Gastrocnemius medialis (tissue), 4 donors: ENCODE data around the gene ASB3. TPM values are rescaled to one million over a fixed set of nuclear protein-coding genes. Genes with fewer than 3 reads are reported as not detected.

Experiments
- ATAC-seq, 2 donors: fragments of 150-250 bp; one replicate each; pipeline ENCODE4 v1.9.1; 2016
- DNase-seq, 2 donors: peaks; one replicate each; pipeline ENCODE4 v3.0.0-alpha.2; 2019
- H3K27ac ChIP-seq, 4 donors: fragments of 200-600 bp; sonication (generic); 1 replicate in 1 of 4; 2 replicates in 3 of 4; pipeline ENCODE4 v1.5.1; 2016 to 2018; ENCODE audit warnings: mild to moderate bottlenecking in 2 of 4, moderate library complexity in 1 of 4
- H3K27me3 ChIP-seq, 3 donors: fragments of 200-600 bp; sonication (generic) in 2 of 3; 1 replicate in 1 of 3; 2 replicates in 2 of 3; pipeline versions ENCODE4 v1.5.1 to v1.6.0; 2016 to 2019; ENCODE audit warnings: mild to moderate bottlenecking in 1 of 3, moderate library complexity in 1 of 3
- H3K36me3 ChIP-seq, 2 donors: fragments of 200-600 bp; sonication (generic) in 1 of 2; one replicate each; pipeline ENCODE4 v1.5.1; 2017 to 2018
- H3K4me1 ChIP-seq, 2 donors: fragments of 200-600 bp; sonication (generic) in 1 of 2; one replicate each; pipeline ENCODE4 v1.5.1; 2016 to 2017; ENCODE audit warnings: mild to moderate bottlenecking in 2 of 2
- H3K4me3 ChIP-seq, 4 donors: fragments of 200-600 bp; sonication (generic) in 3 of 4; 1 replicate in 1 of 4; 2 replicates in 3 of 4; pipeline ENCODE4 v1.5.1; 2016 to 2019; ENCODE audit warnings: mild to moderate bottlenecking in 2 of 4
- H3K9me3 ChIP-seq, 3 donors: fragments of 200-600 bp; sonication (generic) in 2 of 3; 1 replicate in 1 of 3; 2 replicates in 2 of 3; pipeline ENCODE4 v1.5.1; 2016 to 2019
- POLR2A ChIP-seq, 2 donors: fragments of 450-650 bp; IDR thresholded peaks; one replicate each; pipeline ENCODE4 v1.6.1; 2017; ENCODE audit warnings: antibody characterized with exemption in 2 of 2, mild to moderate bottlenecking in 2 of 2, moderate library complexity in 2 of 2
- in situ Hi-C, 4 donors: fragments of 200-750 bp; cut with MboI; loops; one replicate each; pipeline versions ENCODE4 v1.15.0 to v1.8.0; 2017; ENCODE audit warnings: low sequenced_read_pairs in 4 of 4
- intact Hi-C: fragments of 100-400 bp; cut with DNase I; formaldehyde crosslinking; loops from one replicate; pipeline ENCODE4 v1.15.1; 2023; ENCODE audit warnings: low total_unique reads
- total RNA-seq, 4 donors: library from RNA; depleted of rRNA; stranded (reverse); fragments of >200 nt; gene quantifications; one replicate each; pipeline versions ENCODE4 v1.1.0 to v1.2.3, GENCODE V29; 2016
- TF ChIP-seq, protein P1 (sequence below), 5 experiments: fragments of 450-650 bp in 3 of 5; fragments of 200-600 bp in 2 of 5; sonication (generic) in 2 of 5; IDR thresholded peaks in 4 of 5; conservative IDR thresholded peaks in 1 of 5; 1 replicate in 4 of 5; 2 replicates in 1 of 5; pipeline ENCODE4 v1.5.1; 2016 to 2019; ENCODE audit warnings: antibody characterized with exemption in 5 of 5, mild to moderate bottlenecking in 3 of 5, moderate library complexity in 3 of 5

ASB3 gene
- total RNA-seq, 4 donors from 2014 or later, result 5.0 to 7.6 (median 6.4) TPM

DNA sequence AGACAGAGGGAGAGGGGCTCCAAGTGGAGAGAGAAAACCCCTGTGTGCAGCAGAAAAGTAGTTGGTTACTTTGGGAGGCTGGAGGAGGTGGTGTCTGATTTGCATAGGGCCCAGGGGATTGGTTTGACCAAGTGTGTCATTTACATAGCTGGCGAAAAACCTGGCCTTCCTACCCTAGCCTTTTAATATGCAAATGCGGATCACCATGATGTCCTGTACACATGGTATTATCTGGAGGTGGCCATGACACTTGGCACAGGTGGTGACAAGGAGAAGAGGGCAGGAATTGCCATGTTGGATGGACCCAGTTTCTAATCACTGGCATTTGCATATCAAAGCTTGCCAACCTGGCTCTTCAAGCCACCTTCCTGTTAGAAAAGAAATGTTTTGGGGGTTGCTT lies 140.0 kb downstream of the ASB3 start:
- intact Hi-C loops (no loop called here), in situ Hi-C loops (no loop called here)
- ATAC-seq, result no peak
- H3K27me3 ChIP-seq, result no peaks in the 10 kb centered on the region
- no peaks in the 10 kb centered on the region for H3K36me3 ChIP-seq
- DNase-seq, result no peak
- H3K4me3 ChIP-seq, result no peak overlapping the region
- TF ChIP-seq, protein P1, sequence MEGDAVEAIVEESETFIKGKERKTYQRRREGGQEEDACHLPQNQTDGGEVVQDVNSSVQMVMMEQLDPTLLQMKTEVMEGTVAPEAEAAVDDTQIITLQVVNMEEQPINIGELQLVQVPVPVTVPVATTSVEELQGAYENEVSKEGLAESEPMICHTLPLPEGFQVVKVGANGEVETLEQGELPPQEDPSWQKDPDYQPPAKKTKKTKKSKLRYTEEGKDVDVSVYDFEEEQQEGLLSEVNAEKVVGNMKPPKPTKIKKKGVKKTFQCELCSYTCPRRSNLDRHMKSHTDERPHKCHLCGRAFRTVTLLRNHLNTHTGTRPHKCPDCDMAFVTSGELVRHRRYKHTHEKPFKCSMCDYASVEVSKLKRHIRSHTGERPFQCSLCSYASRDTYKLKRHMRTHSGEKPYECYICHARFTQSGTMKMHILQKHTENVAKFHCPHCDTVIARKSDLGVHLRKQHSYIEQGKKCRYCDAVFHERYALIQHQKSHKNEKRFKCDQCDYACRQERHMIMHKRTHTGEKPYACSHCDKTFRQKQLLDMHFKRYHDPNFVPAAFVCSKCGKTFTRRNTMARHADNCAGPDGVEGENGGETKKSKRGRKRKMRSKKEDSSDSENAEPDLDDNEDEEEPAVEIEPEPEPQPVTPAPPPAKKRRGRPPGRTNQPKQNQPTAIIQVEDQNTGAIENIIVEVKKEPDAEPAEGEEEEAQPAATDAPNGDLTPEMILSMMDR (IDR thresholded peaks at IDR 0.05 in 4 of 5, conservative IDR thresholded peaks at IDR 0.05 in 1 of 5), result no peak
- TF ChIP-seq POLR2A (IDR thresholded peaks at IDR 0.05), result no peak
- no peaks in the 10 kb centered on the region for H3K9me3 ChIP-seq
- H3K27ac ChIP-seq, result no peak overlapping the region
- no peaks in the 10 kb centered on the region for H3K4me1 ChIP-seq

DNA sequence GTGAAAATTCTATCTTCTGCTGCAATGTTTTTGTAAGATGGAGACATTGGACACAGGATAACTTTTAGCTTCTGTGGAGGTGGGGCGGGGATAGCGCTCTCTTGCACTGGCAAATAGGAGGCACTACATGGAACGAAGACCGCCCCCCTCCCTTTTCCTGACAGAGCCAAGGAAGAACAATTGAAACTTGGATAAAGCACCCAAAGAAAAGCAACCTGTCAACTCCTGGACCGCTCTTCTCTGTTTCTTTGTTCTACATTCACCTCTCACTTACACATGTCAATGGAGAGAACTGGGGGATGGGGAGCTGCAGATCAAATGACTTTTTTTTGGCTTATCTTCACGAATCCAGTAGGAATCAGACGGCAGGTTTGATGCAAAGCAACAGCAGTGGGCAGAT lies 145.5 kb downstream of the ASB3 start:
- ATAC-seq, result no peak
- in situ Hi-C loops (no loop called here), intact Hi-C loops (no loop called here)

DNA sequence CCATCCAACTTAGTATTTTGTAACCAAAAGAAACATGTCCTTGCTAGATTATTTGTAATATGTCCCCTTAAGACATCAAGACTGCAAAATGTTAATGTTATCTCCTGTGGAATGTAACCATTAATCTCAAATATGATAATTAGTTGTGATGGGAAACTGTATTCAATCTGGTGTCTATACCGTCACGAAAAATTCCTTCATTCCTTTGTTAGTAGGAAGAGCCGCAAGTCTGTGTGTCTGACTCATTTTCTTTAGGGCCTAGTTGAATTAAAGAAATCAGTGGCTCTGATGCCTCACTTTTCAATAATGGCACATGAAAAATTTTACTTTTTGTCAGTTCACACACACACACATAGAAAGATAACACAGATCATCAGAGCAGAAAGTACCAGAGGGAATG lies 146.3 kb downstream of the ASB3 start:
- Histone ChIP-seq H3K4me1 (no peaks in the 10 kb centered on the region), H3K9me3 (no peaks in the 10 kb centered on the region), H3K27ac (no peak overlapping the region), H3K4me3 (no peak overlapping the region), H3K27me3 (no peaks in the 10 kb centered on the region), H3K36me3 (no peaks in the 10 kb centered on the region)
- no peak for DNase-seq
- in situ Hi-C loops (no loop called here), intact Hi-C loops (no loop called here)
- ATAC-seq, result no peak
- TF ChIP-seq, protein P1 (IDR thresholded peaks at IDR 0.05 in 4 of 5, conservative IDR thresholded peaks at IDR 0.05 in 1 of 5), result no peak
- no peak for TF ChIP-seq POLR2A (IDR thresholded peaks at IDR 0.05)

More for the DNA sequence above, 145.5 kb downstream of the ASB3 start:
- Histone ChIP-seq H3K9me3 (no peaks in the 10 kb centered on the region), H3K36me3 (no peaks in the 10 kb centered on the region), H3K27me3 (no peaks in the 10 kb centered on the region), H3K27ac (no peak overlapping the region), H3K4me3 (no peak overlapping the region), H3K4me1 (no peaks in the 10 kb centered on the region)
- no peak for DNase-seq
- TF ChIP-seq, protein P1 (IDR thresholded peaks at IDR 0.05 in 4 of 5, conservative IDR thresholded peaks at IDR 0.05 in 1 of 5), result no peak
- no peak for TF ChIP-seq POLR2A (IDR thresholded peaks at IDR 0.05)

DNA sequence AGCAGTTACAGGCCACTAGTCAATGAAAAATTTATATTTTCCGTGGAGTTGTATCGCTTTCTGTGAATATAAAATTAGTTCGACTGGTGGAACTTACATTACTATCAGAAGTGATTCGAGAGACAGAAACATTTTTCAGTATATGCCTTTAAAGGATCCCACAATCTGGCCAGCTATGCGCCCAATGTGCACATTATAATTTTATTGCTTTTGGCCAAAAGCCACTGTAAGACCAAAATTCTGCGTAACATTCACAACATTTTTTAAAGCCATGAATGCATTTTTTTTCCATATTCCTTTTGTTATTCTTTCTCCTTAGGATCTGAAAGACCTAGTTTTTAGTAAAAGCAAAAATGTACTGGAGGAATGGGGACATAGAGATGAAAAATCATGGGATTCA lies 150.2 kb downstream of the ASB3 start:
- no peaks in the 10 kb centered on the region for H3K9me3 ChIP-seq
- TF ChIP-seq POLR2A (IDR thresholded peaks at IDR 0.05), result no peak
- TF ChIP-seq, protein P1 (IDR thresholded peaks at IDR 0.05 in 4 of 5, conservative IDR thresholded peaks at IDR 0.05 in 1 of 5), result no peak
- DNase-seq (no peak), ATAC-seq (no peak)
- intact Hi-C loops (no loop called here), in situ Hi-C loops (no loop called here)
- H3K4me3 ChIP-seq, result no peak overlapping the region
- H3K27me3 ChIP-seq, result no peaks in the 10 kb centered on the region
- H3K27ac ChIP-seq, result no peak overlapping the region
- no peaks in the 10 kb centered on the region for H3K4me1 ChIP-seq
- no peaks in the 10 kb centered on the region for H3K36me3 ChIP-seq

DNA sequence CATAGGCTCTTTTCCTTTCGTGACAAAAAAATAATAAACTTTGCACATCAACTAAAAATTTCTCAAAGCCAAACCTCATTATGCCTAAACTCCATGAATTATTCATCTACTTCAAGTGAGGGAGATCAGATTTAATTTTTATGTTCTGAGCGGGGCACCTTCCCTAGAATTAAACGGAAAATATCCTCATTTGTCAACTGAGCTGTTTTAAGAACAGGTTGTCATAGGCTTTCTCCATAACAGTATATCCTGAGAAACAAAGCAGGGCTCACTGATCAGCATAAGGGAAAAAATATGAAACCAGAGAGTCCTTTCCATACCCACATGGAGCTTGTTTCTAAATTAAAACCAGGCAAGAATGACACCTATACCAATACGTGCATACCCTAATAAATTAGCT lies 150.6 kb downstream of the ASB3 start:
- H3K27me3 ChIP-seq, result no peaks in the 10 kb centered on the region
- TF ChIP-seq POLR2A (IDR thresholded peaks at IDR 0.05), result no peak
- TF ChIP-seq, protein P1 (IDR thresholded peaks at IDR 0.05 in 4 of 5, conservative IDR thresholded peaks at IDR 0.05 in 1 of 5), result no peak
- intact Hi-C loops, result no loop called here

More for the DNA sequence above, 150.6 kb downstream of the ASB3 start:
- DNase-seq (no peak), ATAC-seq (no peak)
- Histone ChIP-seq H3K27ac (no peak overlapping the region), H3K9me3 (no peaks in the 10 kb centered on the region), H3K36me3 (no peaks in the 10 kb centered on the region), H3K4me1 (no peaks in the 10 kb centered on the region), H3K4me3 (no peak overlapping the region)
- in situ Hi-C loops, result no loop called here
